Panc1 (cell line): ENCODE results near the gene MAJIN. TPM values are rescaled to one million over a fixed set of nuclear protein-coding genes. Genes with fewer than 3 reads are reported as not detected.

Experiments used
- ATAC-seq: fragments of 200-7000 bp; cut with Tn5 transposase; 2 replicates; pipeline ENCODE4 v1.9.1; 2020; ENCODE audit warnings: mild to moderate bottlenecking, moderate library complexity
- BruUV-seq: library from RNA; stranded (reverse); fragments of 400-500 nt; replicated peaks from 2 replicates; lab custom pipeline; 2021; lab: Mats Ljungman, UMichigan
- CTCF ChIA-PET: fragments of 300-600 bp; sonication (Branson Sonifier 250); formaldehyde crosslinking; loops from one replicate; lab custom pipeline; 2022; ENCODE audit warnings: antibody characterized with exemption; lab: Charles Lee
- POLR2A ChIA-PET: fragments of 300-600 bp; sonication (Branson Sonifier 250); formaldehyde crosslinking; loops from one replicate; lab custom pipeline; 2022; ENCODE audit warnings: antibody characterized with exemption; lab: Charles Lee
- DNase-seq: peaks from one replicate; pipeline ENCODE4 v3.0.0-alpha.2; 2010; ENCODE audit warnings: low read depth, low spot score
- H3K27ac ChIP-seq: 2 replicates; pipeline ENCODE4 v1.5.1; 2011; ENCODE audit warnings: mild to moderate bottlenecking, low read length, inconsistent platforms
- H3K27me3 ChIP-seq: fragments of 200-500 bp; sonication (Bioruptor generic); 2 replicates; pipeline ENCODE4 v1.6.0; 2014; ENCODE audit warnings: low read length, inconsistent platforms; ENCODE audit not compliant: control insufficient read depth, insufficient read depth
- H3K36me3 ChIP-seq: fragments of 200-500 bp; sonication (Bioruptor generic); 2 replicates; pipeline ENCODE4 v1.5.1; 2014; ENCODE audit warnings: inconsistent platforms, mild to moderate bottlenecking, low read length, moderate library complexity; ENCODE audit not compliant: control insufficient read depth, insufficient read depth
- H3K4me1 ChIP-seq: 2 replicates; pipeline ENCODE4 v1.5.1; 2011; ENCODE audit warnings: inconsistent platforms, mild to moderate bottlenecking, low read length, moderate library complexity; ENCODE audit not compliant: control insufficient read depth, insufficient read depth
- H3K4me3 ChIP-seq, 2 experiments: 2 replicates each; pipeline ENCODE4 v1.5.1; 2011 to 2012; ENCODE audit warnings: low read depth in 2 of 2, low read length in 2 of 2, mild to moderate bottlenecking in 2 of 2, inconsistent platforms in 1 of 2, moderate library complexity in 1 of 2
- H3K9me3 ChIP-seq: fragments of 200-500 bp; sonication (Bioruptor generic); 2 replicates; pipeline ENCODE4 v1.5.1; 2014; ENCODE audit warnings: low read depth, mild to moderate bottlenecking, inconsistent platforms, low read length, moderate library complexity; ENCODE audit not compliant: control insufficient read depth, insufficient read depth
- POLR2AphosphoS5 ChIP-seq: IDR thresholded peaks from 2 replicates; pipeline ENCODE4 v1.6.1; 2012; ENCODE audit warnings: mild to moderate bottlenecking, low read depth, low read length, moderate library complexity
- SIN3A ChIP-seq: IDR thresholded peaks from 2 replicates; pipeline ENCODE4 v1.6.1; 2012; ENCODE audit warnings: low read depth, mild to moderate bottlenecking, low read length, moderate library complexity, borderline replicate concordance; ENCODE audit not compliant: insufficient read depth
- TCF7L2 ChIP-seq: IDR thresholded peaks from 2 replicates; pipeline ENCODE4 v1.6.1; 2011; ENCODE audit warnings: mild to moderate bottlenecking, low read depth, low read length, inconsistent platforms
- in situ Hi-C: cut with HindIII; loops from 2 replicates; pipeline ENCODE4 v1.10.0; 2016; ENCODE audit warnings: low sequenced_read_pairs, low pct_unique_long_range_greater_than_20kb
- intact Hi-C: fragments of 100-400 bp; cut with micrococcal nuclease; formaldehyde crosslinking; loops from one replicate; pipeline ENCODE4 v1.10.0; 2022; ENCODE audit not compliant: unreplicated experiment
- total RNA-seq: library from RNA; stranded (reverse); gene quantifications from one replicate; pipeline ENCODE4 v1.2.1, GENCODE V29; 2021; ENCODE audit not compliant: unreplicated experiment
- TF ChIP-seq, protein P1 (sequence below), 2 experiments: IDR thresholded peaks; 2 replicates each; pipeline ENCODE4 v1.6.1; 2011 to 2012; ENCODE audit warnings: low read depth in 2 of 2, control low read depth in 1 of 2, low read length in 1 of 2, mild to moderate bottlenecking in 1 of 2, moderate library complexity in 1 of 2; ENCODE audit not compliant: insufficient read depth in 1 of 2
- TF ChIP-seq, protein P2 (sequence below): fragments of 450-650 bp; IDR thresholded peaks from 2 replicates; pipeline ENCODE4 v1.5.1; 2017; ENCODE audit warnings: mild to moderate bottlenecking

Gene MAJIN
- total RNA-seq, 1 experiment from 2014 or later: not detected

DNA sequence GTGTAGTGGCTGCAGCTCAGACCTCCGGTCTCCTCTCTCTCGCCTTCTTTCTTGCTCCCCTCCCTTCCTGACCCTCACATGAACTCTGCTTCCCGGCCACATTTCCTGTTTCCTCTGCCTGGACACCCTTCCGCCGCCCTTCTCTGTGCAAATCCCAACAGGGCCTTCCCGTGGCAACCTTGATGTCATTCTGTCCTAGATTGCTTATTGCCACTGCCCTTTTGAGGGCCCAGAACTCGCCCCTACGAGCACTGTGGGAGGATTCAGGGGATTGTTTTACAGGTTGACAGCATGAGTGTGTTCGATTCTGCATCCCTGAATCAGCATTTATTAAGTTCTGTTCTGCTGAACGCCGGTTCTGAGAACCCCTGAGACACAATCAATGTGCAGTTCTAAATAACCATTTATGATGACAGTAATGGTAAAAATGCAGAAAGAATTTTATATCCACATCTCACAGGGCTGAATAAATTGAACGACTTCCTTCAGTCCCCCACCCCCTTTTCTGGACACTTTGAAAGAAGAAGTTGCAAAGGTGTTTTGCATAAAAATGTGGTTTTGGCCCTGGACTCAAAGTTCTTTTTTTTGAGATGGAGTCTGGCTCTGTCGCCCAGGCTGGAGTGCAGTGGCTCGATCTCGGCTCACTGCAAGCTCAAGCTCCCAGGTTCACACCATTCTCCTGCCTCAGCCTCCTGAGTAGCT lies 18.5 kb upstream of the MAJIN start:
- in situ Hi-C loops: no loop called here
- POLR2A ChIA-PET: no interaction called here
- no peaks in the 10 kb centered on the region for H3K36me3 ChIP-seq
- H3K4me3 ChIP-seq: no peak overlapping the region
- no peaks in the 10 kb centered on the region for H3K27me3 ChIP-seq
- no peaks in the 10 kb centered on the region for H3K9me3 ChIP-seq
- H3K4me1 ChIP-seq: no peaks in the 10 kb centered on the region
- no TSS peak for BruUV-seq
- CTCF ChIA-PET: no interaction called here
- intact Hi-C loops: no loop called here
- ATAC-seq: no peak
- no peak overlapping the region for H3K27ac ChIP-seq
- TF ChIP-seq, protein P1, sequence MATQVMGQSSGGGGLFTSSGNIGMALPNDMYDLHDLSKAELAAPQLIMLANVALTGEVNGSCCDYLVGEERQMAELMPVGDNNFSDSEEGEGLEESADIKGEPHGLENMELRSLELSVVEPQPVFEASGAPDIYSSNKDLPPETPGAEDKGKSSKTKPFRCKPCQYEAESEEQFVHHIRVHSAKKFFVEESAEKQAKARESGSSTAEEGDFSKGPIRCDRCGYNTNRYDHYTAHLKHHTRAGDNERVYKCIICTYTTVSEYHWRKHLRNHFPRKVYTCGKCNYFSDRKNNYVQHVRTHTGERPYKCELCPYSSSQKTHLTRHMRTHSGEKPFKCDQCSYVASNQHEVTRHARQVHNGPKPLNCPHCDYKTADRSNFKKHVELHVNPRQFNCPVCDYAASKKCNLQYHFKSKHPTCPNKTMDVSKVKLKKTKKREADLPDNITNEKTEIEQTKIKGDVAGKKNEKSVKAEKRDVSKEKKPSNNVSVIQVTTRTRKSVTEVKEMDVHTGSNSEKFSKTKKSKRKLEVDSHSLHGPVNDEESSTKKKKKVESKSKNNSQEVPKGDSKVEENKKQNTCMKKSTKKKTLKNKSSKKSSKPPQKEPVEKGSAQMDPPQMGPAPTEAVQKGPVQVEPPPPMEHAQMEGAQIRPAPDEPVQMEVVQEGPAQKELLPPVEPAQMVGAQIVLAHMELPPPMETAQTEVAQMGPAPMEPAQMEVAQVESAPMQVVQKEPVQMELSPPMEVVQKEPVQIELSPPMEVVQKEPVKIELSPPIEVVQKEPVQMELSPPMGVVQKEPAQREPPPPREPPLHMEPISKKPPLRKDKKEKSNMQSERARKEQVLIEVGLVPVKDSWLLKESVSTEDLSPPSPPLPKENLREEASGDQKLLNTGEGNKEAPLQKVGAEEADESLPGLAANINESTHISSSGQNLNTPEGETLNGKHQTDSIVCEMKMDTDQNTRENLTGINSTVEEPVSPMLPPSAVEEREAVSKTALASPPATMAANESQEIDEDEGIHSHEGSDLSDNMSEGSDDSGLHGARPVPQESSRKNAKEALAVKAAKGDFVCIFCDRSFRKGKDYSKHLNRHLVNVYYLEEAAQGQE (IDR thresholded peaks at IDR 0.05; ENCODE audit: insufficient read depth in 1 of 2, low read depth in 2 of 2, low read length in 1 of 2): no peak
- TF ChIP-seq SIN3A (no peak), POLR2AphosphoS5 (no peak)
- DNase-seq: no peak

DNA sequence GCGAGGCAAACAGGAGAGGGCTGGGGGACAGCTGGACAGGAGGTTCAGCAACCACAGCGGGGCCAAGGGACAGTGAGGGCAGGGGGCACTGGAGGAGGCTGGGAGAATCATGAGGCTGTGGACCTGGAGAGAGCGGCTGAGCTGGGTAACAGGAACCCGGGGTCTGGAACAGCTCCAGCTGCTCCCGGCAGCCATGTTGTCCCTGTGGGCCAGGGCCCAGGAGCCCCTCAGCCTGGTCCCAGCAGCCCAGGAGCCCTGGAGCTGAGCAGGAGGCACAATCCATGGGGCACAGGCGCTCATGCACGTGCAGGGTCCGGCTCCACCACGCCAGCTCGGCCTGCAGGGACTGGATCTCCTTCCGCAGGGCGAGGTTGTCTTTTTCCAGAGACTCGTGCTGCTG lies 17.5 kb upstream of the MAJIN start:
- no peaks in the 10 kb centered on the region for H3K9me3 ChIP-seq
- no peaks in the 10 kb centered on the region for H3K4me1 ChIP-seq
- ChIA-PET POLR2A (no interaction called here), CTCF (no interaction called here)
- H3K36me3 ChIP-seq: no peaks in the 10 kb centered on the region
- no peak for DNase-seq
- in situ Hi-C loops: no loop called here
- no TSS peak for BruUV-seq
- ATAC-seq: no peak
- no peak overlapping the region for H3K4me3 ChIP-seq
- H3K27me3 ChIP-seq: no peaks in the 10 kb centered on the region
- intact Hi-C loops: no loop called here
- TF ChIP-seq, protein P1 (IDR thresholded peaks at IDR 0.05; ENCODE audit: insufficient read depth in 1 of 2, low read depth in 2 of 2, low read length in 1 of 2): no peak
- no peak for TF ChIP-seq POLR2AphosphoS5
- TF ChIP-seq, protein P2, sequence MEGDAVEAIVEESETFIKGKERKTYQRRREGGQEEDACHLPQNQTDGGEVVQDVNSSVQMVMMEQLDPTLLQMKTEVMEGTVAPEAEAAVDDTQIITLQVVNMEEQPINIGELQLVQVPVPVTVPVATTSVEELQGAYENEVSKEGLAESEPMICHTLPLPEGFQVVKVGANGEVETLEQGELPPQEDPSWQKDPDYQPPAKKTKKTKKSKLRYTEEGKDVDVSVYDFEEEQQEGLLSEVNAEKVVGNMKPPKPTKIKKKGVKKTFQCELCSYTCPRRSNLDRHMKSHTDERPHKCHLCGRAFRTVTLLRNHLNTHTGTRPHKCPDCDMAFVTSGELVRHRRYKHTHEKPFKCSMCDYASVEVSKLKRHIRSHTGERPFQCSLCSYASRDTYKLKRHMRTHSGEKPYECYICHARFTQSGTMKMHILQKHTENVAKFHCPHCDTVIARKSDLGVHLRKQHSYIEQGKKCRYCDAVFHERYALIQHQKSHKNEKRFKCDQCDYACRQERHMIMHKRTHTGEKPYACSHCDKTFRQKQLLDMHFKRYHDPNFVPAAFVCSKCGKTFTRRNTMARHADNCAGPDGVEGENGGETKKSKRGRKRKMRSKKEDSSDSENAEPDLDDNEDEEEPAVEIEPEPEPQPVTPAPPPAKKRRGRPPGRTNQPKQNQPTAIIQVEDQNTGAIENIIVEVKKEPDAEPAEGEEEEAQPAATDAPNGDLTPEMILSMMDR: no peak
- no peak for TF ChIP-seq SIN3A
- TF ChIP-seq TCF7L2: no peak
- no peak overlapping the region for H3K27ac ChIP-seq
